GM12878 (cell line): ENCODE measurements around the gene SLFNL1. TPM values are rescaled to one million over a fixed set of nuclear protein-coding genes. Genes with fewer than 3 reads are reported as not detected.

ENCODE experiments used
- ATAC-seq: fragments of 200-7000 bp; cut with Tn5 transposase; 3 replicates; pipeline ENCODE4 v1.9.1; 2020; ENCODE audit warnings: mild to moderate bottlenecking, moderate library complexity
- BruUV-seq: library from RNA; stranded (reverse); fragments of 400-500 nt; replicated peaks from 2 replicates; lab custom pipeline; 2021; lab: Mats Ljungman, UMichigan
- CTCF ChIA-PET: fragments of 300-600 bp; sonication (Branson Sonifier 250); formaldehyde crosslinking; extraction: SDS; loops from one replicate; lab custom pipeline; 2021; ENCODE audit warnings: inconsistent platforms; lab: Yijun Ruan, JAX
- POLR2A ChIA-PET: fragments of 350-600 bp; formaldehyde crosslinking; extraction: SDS; loops from one replicate; lab custom pipeline; 2021; ENCODE audit warnings: inconsistent platforms; lab: Charles Lee
- RAD21 ChIA-PET: fragments of 300-600 bp; sonication (Branson Sonifier 250); formaldehyde crosslinking; loops from one replicate; lab custom pipeline; 2023; ENCODE audit warnings: antibody characterized with exemption; ENCODE audit not compliant: unreplicated experiment; lab: Charles Lee
- SMC1A ChIA-PET: fragments of 300-600 bp; sonication (Branson Sonifier 250); formaldehyde crosslinking; loops from one replicate; lab custom pipeline; 2023; ENCODE audit not compliant: unreplicated experiment, uncharacterized antibody; lab: Charles Lee
- DNase-seq: peaks from one replicate; pipeline ENCODE4 v3.0.0-alpha.2; 2011; ENCODE audit warnings: low read depth, low spot score
- FAIRE-seq: peaks from 3 replicates; lab custom pipeline; 2011; peaks lifted over from hg19 to GRCh38; lab: Jason Lieb, UNC
- H2AFZ ChIP-seq: 2 replicates; pipeline ENCODE4 v1.6.0; 2011; ENCODE audit warnings: low read depth, low read length, control low read depth; ENCODE audit not compliant: control insufficient read depth
- H3K27ac ChIP-seq: 2 replicates; pipeline ENCODE4 v1.5.1; 2011; ENCODE audit warnings: control low read depth; ENCODE audit not compliant: control insufficient read depth, insufficient read depth
- H3K27me3 ChIP-seq, 2 experiments: replicated peaks in 1 of 2; 2 replicates each; pipeline versions ENCODE4 v1.6.0 to v1.6.1; 2011; ENCODE audit warnings: low read length in 1 of 2; ENCODE audit not compliant: control insufficient read depth in 2 of 2, insufficient read depth in 2 of 2
- H3K36me3 ChIP-seq, 2 experiments: 2 replicates each; pipeline ENCODE4 v1.5.1; 2011; ENCODE audit warnings: low read length in 1 of 2; ENCODE audit not compliant: control insufficient read depth in 2 of 2, insufficient read depth in 2 of 2
- H3K4me1 ChIP-seq: 2 replicates; pipeline ENCODE4 v1.6.1; 2011; ENCODE audit warnings: mild to moderate bottlenecking, low read length, moderate library complexity, mixed read lengths; ENCODE audit not compliant: control insufficient read depth, insufficient read depth
- H3K4me2 ChIP-seq: 2 replicates; pipeline ENCODE4 v1.6.0; 2011; ENCODE audit warnings: control low read depth; ENCODE audit not compliant: control insufficient read depth, insufficient read depth
- H3K4me3 ChIP-seq: fragments of 200-600 bp; sonication (generic); 2 replicates; pipeline ENCODE4 v1.5.1; 2016
- H3K79me2 ChIP-seq: 2 replicates; pipeline ENCODE4 v1.6.0; 2011; ENCODE audit warnings: low read length; ENCODE audit not compliant: control insufficient read depth, insufficient read depth
- H3K9ac ChIP-seq: 2 replicates; pipeline ENCODE4 v1.8.0; 2011; ENCODE audit warnings: low read length, control low read depth, mixed read lengths; ENCODE audit not compliant: control insufficient read depth, insufficient read depth
- H3K9me3 ChIP-seq: replicated peaks from 3 replicates; pipeline ENCODE4 v1.5.1; 2011; ENCODE audit warnings: mild to moderate bottlenecking, low read length; ENCODE audit not compliant: control insufficient read depth, insufficient read depth
- H4K20me1 ChIP-seq: 2 replicates; pipeline ENCODE4 v1.6.0; 2011; ENCODE audit not compliant: control insufficient read depth, insufficient read depth
- E2F8 ChIP-seq: fragments of 450-650 bp; IDR thresholded peaks from 2 replicates; pipeline ENCODE4 v1.6.1; 2018; ENCODE audit warnings: mild to moderate bottlenecking, low read depth, moderate library complexity; ENCODE audit not compliant: partially characterized antibody
- HCFC1 ChIP-seq: fragments of 150-350 bp; IDR thresholded peaks from 2 replicates; pipeline ENCODE4 v1.6.1; 2014; ENCODE audit warnings: low read length
- SP1 ChIP-seq: IDR thresholded peaks from one replicate; pipeline ENCODE4 v1.6.1; 2011; ENCODE audit warnings: low read depth, low read length
- SREBF1 ChIP-seq: IDR thresholded peaks from 2 replicates; pipeline ENCODE4 v1.6.1; 2012; ENCODE audit warnings: mild to moderate bottlenecking, low read length
- TCF12 ChIP-seq: IDR thresholded peaks from 2 replicates; pipeline ENCODE4 v1.6.1; 2011; ENCODE audit warnings: low read depth, mild to moderate bottlenecking, low read length
- WGBS: methylation state at CpG from one replicate; pipeline ENCODE4 v1.1.6; 2016; ENCODE audit warnings: low lambda C conversion rate; ENCODE audit not compliant: insufficient replicate concordance, insufficient coverage; ENCODE audit errors: missing lambda C conversion rate; 5-methylcytosine and 5-hydroxymethylcytosine counted together
- in situ Hi-C: fragments of 300-500 bp; cut with MboI; formaldehyde crosslinking; loops from 9 replicates; pipeline ENCODE4 v1.14.3; 2018; ENCODE audit warnings: mixed read lengths
- intact Hi-C: fragments of 100-400 bp; cut with micrococcal nuclease; formaldehyde crosslinking; loops from one replicate; pipeline ENCODE4 v1.14.2; 2022; ENCODE audit not compliant: unreplicated experiment
- polyA plus RNA-seq, 11 experiments: library from polyadenylated mRNA; depleted of rRNA in 4 of 11; unstranded in 6 of 11; stranded (reverse) in 5 of 11; fragments of >200 nt; fragmentation: Nextera tagmentation in 4 of 11; fragmentation: Illumina TruSeq in 1 of 11; extraction: Ambion mirVana in 4 of 11; extraction: Trizol in 1 of 11; gene quantifications; 1 replicate in 1 of 11; 2 replicates in 10 of 11; pipeline versions ENCODE4 v1.2.1 to v1.2.3, GENCODE V29; 2011 to 2016; ENCODE audit warnings: inconsistent platforms in 2 of 11, missing spikeins in 2 of 11, low read depth in 1 of 11
- total RNA-seq, 4 experiments: library from RNA; depleted of rRNA in 3 of 4; stranded (reverse); fragments of >200 nt in 3 of 4; fragmentation: Illumina TruSeq in 1 of 4; extraction: Trizol in 1 of 4; gene quantifications; 2 replicates each; pipeline versions ENCODE4 v1.2.1 to v1.2.3, GENCODE V29; 2013 to 2021

SLFNL1 gene
- total and polyA plus RNA-seq, 10 of the 15 experiments (the other 5 are each of a cell fraction or from before 2014, with no cell fraction given) = 0.05 to 0.98 (median 0.16) TPM; not detected in 2

- Histone ChIP-seq H3K9me3 (no peaks in the 10 kb centered on the region), H3K4me3 (no peak overlapping the region), H3K36me3 (no peaks in the 10 kb centered on the region), H4K20me1 (no peaks in the 10 kb centered on the region), H3K4me1 (no peaks in the 10 kb centered on the region), H3K27me3 (no peaks in the 10 kb centered on the region)
- FAIRE-seq (no peak), DNase-seq (no peak)
- intact Hi-C loops = no loop called here
- in situ Hi-C loops = no loop called here
- TF ChIP-seq SP1 = no peak
- no peak for TF ChIP-seq TCF12
- no peak for TF ChIP-seq HCFC1
- TF ChIP-seq E2F8 = no peak
- TF ChIP-seq SREBF1 = no peak
- TF ChIP-seq, all 136 proteins: peak for 0
- ChIA-PET POLR2A (no interaction called here), CTCF (interaction anchor here (0.6 to 1.4 kb wide), 3 partner anchors 22 to 30 kb away, joined by 3 to 5 read pairs (median 4); no protein-coding TSS in a partner anchor), SMC1A (interaction anchor here (1.3 kb wide), 1 partner anchor 29 kb away, joined by 3 read pairs; no protein-coding TSS in a partner anchor), RAD21 (no interaction called here)
- Histone ChIP-seq H3K4me2 (no peak overlapping the region), H3K27ac (no peak overlapping the region), H2AFZ (no peak overlapping the region), H3K79me2 (no peaks in the 10 kb centered on the region), H3K9ac (no peak overlapping the region)
- 17% methylated on average over 2 of the region's 2 CpGs for WGBS
- BruUV-seq = no TSS peak
- no peak for ATAC-seq
Observed at GRCh38 chr1:40973912-40974311, 47.6 kb downstream of the SLFNL1 start.
